Measurements from ENCODE around the gene IL1RAPL2. TPM values are rescaled to one million over a fixed set of nuclear protein-coding genes. Genes with fewer than 3 reads are reported as not detected.

IL1RAPL2 gene
- total RNA-seq, 1 donor from 2014 or later, result not detected

- TF ChIP-seq CTCF (IDR thresholded peaks at IDR 0.05; ENCODE audit: borderline replicate concordance), result no peak
- no peaks in the 10 kb centered on the region for H3K9me3 ChIP-seq (replicated peaks)
- H3K4me3 ChIP-seq, result no peak overlapping the region
- H3K36me3 ChIP-seq, result no peaks in the 10 kb centered on the region
- H3K4me1 ChIP-seq, result no peaks in the 10 kb centered on the region
- no peak overlapping the region for H3K27ac ChIP-seq (replicated peaks)
- DNase-seq, result no peak
- intact Hi-C loops (cut with micrococcal nuclease), result no loop called here
- no peaks in the 10 kb centered on the region for H3K27me3 ChIP-seq (ENCODE audit: low read depth)
These were observed 1188.4 kb downstream of the IL1RAPL2 start for GRCh38 chrX:105754286-105754964.

- intact Hi-C loops (cut with micrococcal nuclease), result no loop called here
- Histone ChIP-seq H3K36me3 (no peaks in the 10 kb centered on the region), H3K27me3 (ENCODE audit: low read depth) (no peaks in the 10 kb centered on the region), H3K9me3 (replicated peaks) (no peaks in the 10 kb centered on the region), H3K4me3 (no peak overlapping the region), H3K4me1 (no peaks in the 10 kb centered on the region), H3K27ac (replicated peaks) (no peak overlapping the region)
- no peak for TF ChIP-seq CTCF (IDR thresholded peaks at IDR 0.05; ENCODE audit: borderline replicate concordance)
- no peak for DNase-seq
These were observed 1189.1 kb downstream of the IL1RAPL2 start for GRCh38 chrX:105755109-105755508.

- Histone ChIP-seq H3K27me3 (ENCODE audit: low read depth) (no peaks in the 10 kb centered on the region), H3K9me3 (replicated peaks) (no peaks in the 10 kb centered on the region), H3K36me3 (no peaks in the 10 kb centered on the region), H3K27ac (replicated peaks) (no peak overlapping the region), H3K4me3 (no peak overlapping the region), H3K4me1 (no peaks in the 10 kb centered on the region)
- no peak for DNase-seq
- no peak for TF ChIP-seq CTCF (IDR thresholded peaks at IDR 0.05; ENCODE audit: borderline replicate concordance)
- intact Hi-C loops (cut with micrococcal nuclease), result no loop called here
These were observed 1192.8 kb downstream of the IL1RAPL2 start for GRCh38 chrX:105758754-105759153.

- no peak overlapping the region for H3K27ac ChIP-seq (replicated peaks)
- H3K27me3 ChIP-seq (ENCODE audit: low read depth), result no peaks in the 10 kb centered on the region
- no peak overlapping the region for H3K4me3 ChIP-seq
- no peak for TF ChIP-seq CTCF (IDR thresholded peaks at IDR 0.05; ENCODE audit: borderline replicate concordance)
- DNase-seq, result no peak
- H3K36me3 ChIP-seq, result no peaks in the 10 kb centered on the region
- no peaks in the 10 kb centered on the region for H3K9me3 ChIP-seq (replicated peaks)
- intact Hi-C loops (cut with micrococcal nuclease), result no loop called here
- no peaks in the 10 kb centered on the region for H3K4me1 ChIP-seq
These were observed 1193.6 kb downstream of the IL1RAPL2 start for GRCh38 chrX:105759598-105759997.

- H3K27me3 ChIP-seq (ENCODE audit: low read depth), result no peaks in the 10 kb centered on the region
- TF ChIP-seq CTCF (IDR thresholded peaks at IDR 0.05; ENCODE audit: borderline replicate concordance), result no peak
- H3K4me3 ChIP-seq, result no peak overlapping the region
- DNase-seq, result no peak
- H3K4me1 ChIP-seq, result no peaks in the 10 kb centered on the region
- no peaks in the 10 kb centered on the region for H3K9me3 ChIP-seq (replicated peaks)
- H3K36me3 ChIP-seq, result no peaks in the 10 kb centered on the region
- intact Hi-C loops (cut with micrococcal nuclease), result no loop called here
- H3K27ac ChIP-seq (replicated peaks), result no peak overlapping the region
These were observed 1199.7 kb downstream of the IL1RAPL2 start for GRCh38 chrX:105765691-105766090.

All from left ventricle myocardium inferior (tissue), 1 donor.